ENCODE results near the gene ST6GALNAC3.
"Not testable (repeated sequence)": the region's sequence is repeated elsewhere in the genome, so short reads cannot be mapped to it uniquely, and the experiment has no call there.

The ST6GALNAC3 gene

GRCh38 chr1:76202670-76203069 lies 128.1 kb downstream of the ST6GALNAC3 start:
- no peak for DNase-seq

DNA sequence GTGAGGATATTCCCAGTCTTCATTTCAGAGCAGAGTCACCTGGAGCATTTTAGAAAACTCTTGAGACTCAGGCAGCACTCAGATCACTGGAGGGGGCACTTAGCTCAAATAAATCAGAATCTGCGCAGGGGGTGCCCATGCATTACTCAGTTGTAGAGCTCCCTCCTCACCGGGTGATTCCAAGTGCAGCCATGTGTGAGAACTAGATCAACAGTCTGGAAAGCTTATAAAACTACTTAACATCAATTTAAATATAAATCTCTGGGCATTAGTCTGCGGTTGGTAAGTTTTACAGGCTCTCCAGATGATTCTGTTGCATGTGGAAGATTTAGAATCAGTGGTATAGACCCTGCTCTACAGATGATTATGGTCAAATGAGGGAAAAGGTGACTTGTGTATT lies 128.6 kb downstream of the ST6GALNAC3 start:
- no peak for DNase-seq

GRCh38 chr1:76209238-76209637 lies 134.7 kb downstream of the ST6GALNAC3 start:
- no peak for DNase-seq

DNA sequence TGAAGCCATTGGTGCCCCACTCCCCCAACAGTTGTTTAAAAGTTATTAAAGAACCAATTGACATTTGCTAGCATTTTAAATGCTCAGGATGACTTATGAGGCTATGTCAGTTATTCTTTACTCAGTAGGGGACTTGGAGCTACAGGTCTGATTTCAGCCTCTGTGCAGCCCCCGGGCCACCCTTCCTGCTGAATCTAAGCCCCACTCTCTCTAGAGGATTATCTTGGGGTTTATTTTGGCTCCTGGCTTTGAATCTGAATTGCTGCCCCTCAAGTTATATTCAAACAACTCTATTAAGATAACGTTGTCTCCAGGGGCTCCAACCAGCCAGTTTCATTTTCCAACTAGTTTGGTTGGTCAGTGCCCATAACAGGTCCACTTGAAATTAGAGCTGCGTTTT lies 135.1 kb downstream of the ST6GALNAC3 start:
- no peak for DNase-seq

DNA sequence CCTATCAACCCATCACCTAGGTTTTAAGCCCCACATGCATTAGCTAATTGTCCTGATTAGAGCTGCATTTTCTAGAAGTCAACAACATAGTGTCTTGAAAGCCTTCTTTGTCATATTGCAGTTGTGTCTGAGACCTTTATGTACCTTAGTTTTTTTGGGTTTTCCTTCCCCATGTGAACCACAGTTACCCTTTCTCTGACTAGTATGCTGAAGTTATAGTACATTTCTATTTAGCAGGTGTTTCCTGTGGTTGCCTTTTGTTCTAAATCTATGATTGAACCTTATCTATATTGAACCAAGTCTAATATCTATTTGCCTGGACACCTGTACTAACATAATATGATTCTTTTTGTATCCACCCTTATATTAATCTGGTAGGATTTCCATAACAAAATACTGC lies 135.6 kb downstream of the ST6GALNAC3 start:
- DNase-seq = no peak

DNA sequence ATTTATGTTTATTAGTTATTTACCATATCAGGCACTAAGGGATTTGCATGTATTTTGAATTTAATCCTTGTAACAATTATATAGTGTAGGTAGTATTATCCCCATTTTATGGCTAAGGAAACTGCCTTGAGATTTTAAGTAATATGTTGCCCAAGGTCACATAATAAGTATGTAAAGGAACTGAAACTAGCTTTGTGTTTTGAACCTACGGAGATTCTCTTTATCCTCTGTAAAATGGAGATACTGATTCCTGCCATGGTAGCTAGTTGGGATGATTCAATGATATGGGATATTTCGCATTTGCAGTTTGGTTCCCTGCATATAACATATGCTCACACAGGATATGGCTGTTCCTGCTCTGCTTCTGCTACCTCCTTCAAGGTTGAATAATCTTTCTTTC lies 144.3 kb downstream of the ST6GALNAC3 start:
- DNase-seq = no peak

DNA sequence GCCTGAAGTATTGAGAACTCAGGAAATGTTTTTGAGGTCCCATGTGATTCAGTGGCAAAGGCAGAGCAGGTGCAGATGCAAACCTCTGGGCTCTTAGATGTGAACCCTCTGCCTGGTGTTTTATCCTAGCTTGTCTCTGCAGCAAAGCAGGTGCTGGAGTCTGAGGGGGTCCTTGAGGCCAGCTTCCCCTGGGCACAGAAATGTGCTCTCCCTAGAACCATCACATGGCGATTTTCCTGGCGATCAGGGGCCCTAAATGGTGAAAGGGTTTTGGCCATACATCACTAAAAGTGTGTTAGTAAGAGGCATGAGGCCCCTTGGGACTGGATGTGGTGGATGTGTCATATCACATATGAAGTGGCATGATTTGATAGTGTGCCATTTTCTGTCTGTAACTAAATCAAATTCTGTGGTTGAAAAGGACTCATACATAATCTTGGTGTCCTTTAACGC lies 144.8 kb downstream of the ST6GALNAC3 start:
- DNase-seq = no peak

- DNase-seq = no peak
These were observed 150.2 kb downstream of the ST6GALNAC3 start for GRCh38 chr1:76224752-76225151.

DNA sequence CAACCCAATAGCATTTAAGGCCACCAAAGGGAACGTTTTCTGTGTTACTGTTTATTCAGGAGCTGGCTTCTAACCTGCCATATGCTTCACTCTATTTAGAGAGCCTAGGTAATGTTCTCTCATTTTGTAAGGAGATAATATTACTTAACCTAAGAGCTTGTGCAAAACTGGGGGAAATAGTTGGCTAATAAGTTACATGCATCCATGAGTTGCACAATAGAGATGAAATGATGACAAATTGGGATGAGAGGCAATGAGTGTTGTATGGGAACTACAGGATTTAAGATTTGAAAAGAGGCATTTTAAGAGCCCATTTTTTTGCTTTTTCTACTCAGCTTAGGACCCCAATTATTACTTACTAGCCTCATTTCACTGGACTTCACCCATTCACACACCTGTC lies 151.0 kb downstream of the ST6GALNAC3 start:
- no peak for DNase-seq

DNA sequence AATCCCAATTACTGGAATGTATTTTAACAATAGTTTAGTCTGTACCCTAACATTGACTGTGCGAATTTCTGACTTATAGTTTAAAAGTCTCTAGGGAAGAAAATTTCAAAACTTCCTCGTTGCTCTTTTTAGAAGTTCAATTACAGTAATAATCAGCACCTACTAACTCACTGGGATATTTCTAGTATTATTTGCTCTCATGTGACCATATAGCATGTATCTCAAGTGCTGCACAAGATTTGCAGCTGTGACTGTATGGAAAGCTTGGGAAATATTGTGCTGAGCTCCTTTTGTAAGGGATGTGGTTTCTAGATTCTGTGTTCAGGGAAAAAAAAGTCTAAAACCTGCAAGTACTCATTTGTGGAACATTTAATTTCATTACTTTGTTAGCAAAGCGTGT lies 153.1 kb downstream of the ST6GALNAC3 start:
- DNase-seq = no peak

DNA sequence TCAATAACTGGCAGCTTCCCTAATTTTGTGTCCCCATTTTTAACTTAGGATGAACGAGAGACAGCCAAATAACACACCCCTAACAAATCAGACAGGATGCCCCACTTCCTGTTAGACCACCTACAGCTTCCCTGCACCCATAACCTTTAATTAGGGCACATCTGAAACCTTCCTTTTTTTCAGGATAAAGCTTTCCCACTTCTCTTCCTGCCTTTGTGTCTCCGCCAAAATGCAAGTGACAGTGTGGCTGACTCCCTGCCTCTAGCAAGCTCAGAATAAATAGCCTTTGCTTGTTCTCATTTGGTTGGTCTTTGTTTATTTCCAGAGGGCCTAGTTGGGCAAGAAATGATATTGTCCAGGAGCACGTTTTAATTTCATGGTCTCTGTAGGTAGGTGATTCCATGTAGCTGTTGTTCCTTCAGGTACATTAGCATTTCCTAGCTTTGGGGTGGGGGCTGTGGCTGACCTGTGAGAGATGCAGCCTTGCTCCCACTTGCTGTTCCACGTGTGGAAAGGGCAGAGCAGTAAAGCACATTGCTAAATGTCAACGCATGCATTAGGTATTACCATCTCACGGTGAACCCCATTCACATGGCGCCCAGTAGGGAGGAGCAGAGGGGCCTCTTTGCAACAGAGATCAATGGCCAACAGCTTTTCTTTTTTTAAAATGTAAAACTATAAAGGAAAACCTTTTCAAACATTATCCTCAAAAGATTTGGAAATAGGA lies 154.9 kb downstream of the ST6GALNAC3 start:
- no peak for DNase-seq

DNA sequence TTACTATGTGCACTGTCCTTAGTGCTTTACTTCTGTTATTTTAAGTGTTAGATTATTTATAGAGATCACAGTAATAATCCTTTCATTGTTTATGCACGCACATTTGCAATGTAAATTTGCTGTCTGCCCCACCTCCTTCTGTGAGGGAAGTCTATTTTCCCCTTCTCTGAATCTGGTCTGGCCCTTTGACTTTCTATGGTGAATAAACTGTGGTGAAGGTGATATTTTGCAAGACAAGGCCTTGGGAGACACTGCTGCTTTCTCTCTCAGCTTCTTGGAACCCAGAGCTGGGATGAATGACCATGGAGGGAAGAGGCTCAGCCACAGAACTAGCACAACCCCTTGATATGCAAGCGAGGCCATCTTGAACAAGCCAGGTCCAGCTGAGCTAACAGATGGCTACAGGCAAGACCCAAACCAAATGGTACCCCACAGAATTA lies 156.3 kb downstream of the ST6GALNAC3 start:
- DNase-seq = no peak

DNA sequence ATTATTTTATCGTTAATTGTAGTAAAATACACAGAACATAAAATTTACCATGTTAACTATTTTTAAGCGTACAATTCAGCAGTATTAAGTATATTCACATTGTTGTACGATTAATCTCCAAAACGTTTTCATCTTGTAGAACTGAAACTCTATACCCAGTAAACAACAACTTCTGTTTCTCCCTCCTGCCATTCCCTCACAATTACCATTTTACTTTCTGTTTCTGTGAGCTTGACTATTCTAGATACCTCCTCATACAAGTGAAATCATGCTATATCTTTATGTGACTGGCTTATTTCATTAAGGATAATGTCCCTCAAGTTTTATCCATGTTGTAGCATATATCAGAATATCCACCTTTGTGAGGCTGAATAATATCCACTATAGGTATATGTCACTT lies 156.8 kb downstream of the ST6GALNAC3 start:
- DNase-seq = no peak

DNA sequence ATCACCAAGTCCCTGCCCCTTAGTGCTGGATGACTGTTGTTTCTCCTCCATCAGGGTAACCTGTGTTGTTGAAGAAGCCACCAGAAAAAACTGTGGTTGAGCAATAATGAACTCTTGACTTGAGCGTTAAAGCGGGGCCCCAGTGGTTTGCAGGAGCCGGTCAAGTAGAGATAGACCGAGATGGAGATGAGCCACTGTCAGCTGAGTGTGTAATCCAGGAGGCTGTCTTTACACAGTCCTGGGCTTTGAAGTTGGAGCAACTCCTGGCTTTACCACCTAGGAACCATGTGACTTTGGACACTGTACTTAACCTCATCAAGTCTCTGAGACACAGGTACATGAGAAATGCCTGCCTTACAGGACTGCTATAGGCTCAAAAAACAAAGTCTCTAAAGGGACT lies 158.1 kb downstream of the ST6GALNAC3 start:
- no peak for DNase-seq

- no peak for DNase-seq
These were observed 159.5 kb downstream of the ST6GALNAC3 start for GRCh38 chr1:76234061-76234460.

GRCh38 chr1:76237211-76237610 lies 162.7 kb downstream of the ST6GALNAC3 start:
- DNase-seq = no peak

GRCh38 chr1:76238094-76238628 lies 163.6 kb downstream of the ST6GALNAC3 start:
- no peak for DNase-seq

DNA sequence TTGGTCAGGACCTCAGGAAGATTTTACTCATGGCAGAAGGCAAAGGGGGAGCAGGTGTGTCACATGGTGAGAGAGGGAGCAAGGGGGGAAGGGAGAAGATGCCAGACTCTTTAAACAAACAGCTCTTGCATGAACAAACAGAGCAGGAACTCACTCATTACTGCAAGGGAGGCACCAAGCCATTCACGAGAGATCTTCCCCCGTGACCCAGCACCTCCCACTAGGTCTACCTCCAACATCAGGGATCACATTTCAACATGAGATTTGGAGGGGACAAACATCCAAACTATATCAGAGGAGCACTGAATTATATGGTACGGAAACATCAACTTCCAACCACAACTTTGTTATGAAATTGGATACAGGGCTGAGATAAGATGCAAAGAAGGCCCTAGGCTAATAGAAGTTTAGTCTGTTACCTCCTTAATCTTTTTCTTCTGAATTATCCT lies 164.9 kb downstream of the ST6GALNAC3 start:
- DNase-seq = no peak

DNA sequence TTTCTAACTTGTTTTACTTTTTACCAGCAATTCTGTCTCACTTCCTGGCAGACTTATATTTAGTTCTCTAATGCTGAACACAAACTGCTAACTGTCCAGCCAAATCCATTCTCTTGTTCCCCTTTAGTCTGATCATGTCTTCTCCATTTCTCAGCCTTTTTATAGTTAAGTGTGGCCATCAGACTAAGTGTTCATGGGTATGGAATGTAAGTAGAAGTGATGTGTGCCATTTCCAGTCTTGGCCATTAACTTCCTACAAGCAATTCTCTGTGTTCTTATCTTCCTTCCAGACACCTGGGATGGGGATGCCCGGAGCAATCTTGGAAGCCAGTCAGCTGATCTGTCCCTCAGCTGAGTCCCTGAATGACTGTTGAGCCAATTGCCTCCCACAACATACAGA lies 165.8 kb downstream of the ST6GALNAC3 start:
- no peak for DNase-seq

DNA sequence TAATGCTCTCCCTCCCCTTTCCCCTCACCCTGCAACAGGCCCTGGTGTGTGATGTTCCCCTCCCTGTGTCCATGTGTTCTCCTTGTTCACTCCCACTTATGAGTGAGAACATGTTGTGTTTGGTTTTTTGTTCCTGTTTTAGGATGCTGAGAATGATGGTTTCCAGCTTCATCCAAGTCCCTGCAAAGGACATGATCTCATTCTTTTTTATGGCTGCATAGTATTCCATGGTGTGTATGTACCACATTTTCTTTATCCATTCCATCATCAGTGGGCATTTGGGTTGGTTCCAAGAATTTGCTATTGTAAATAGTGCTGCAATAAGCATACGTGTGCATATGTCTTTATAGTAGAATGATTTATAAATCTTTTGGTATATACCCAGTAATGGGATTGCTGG lies 168.0 kb downstream of the ST6GALNAC3 start:
- not testable (repeated sequence) for DNase-seq

DNA sequence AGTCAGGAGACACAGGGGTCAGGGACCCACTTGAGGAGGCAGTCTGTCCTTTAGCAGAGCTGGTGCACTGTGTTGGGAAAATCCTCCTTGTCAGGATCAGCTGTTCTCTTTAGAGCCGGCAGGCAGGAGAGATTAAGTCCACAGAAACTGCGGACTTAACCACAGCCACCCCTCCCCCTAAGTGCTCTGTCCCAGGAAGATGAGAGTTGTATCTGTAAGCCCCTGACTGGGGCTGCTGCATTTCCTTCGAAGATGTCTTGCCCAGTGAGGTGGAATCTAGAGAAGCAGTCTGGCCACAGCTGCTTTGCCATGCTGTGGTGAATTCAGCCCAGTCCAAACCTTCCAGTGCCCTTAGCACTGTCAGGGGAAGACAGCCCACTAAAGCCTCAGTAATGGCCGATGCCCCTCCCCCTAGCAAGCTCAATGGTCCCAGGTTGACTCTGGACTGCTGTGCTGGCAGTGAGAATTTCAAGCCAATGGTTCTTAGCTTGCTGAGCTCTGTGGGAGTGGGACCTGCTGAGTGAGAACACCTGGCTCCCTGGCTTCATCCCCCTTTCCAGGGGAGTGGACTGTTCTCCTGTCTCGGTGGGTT lies 172.8 kb downstream of the ST6GALNAC3 start:
- no peak for DNase-seq

DNA sequence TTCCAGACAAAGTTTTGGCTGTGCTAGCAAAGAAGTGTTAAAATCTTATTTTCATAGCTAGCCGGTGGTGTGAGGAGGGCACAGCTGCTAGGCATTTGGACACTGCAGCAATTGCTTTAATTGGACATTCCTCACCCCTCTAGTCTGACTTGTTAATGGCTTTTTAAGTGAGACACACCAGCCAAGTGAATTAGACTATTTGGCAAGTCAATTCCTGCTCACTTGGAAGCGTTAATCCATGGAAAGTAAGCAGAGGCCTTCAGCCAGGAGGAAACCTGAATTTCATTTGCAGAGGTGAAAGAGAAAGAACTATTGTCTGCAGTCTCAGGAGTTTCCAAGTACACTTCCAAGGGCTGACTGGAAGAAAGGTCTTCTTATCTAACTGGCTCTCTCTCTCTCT lies 175.7 kb downstream of the ST6GALNAC3 start:
- DNase-seq = no peak

DNA sequence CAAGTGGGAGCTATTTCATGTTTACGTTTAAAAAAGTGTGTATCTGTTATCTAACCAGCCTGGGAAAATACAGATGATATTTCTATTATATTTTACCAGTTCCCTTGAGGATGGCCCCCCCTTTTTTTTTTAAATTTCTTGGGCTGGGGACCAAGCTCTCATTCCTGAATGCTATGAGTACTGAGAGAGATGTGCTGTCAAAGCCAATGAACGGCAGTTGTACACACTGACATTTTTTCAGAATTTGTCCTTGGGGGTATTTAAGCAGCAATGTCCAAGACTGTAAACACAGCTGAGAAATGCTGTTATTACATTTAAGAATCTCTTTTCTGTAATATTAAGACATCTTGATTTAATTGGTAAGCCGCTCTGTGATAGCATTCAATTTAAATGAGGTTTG lies 177.9 kb downstream of the ST6GALNAC3 start:
- DNase-seq = no peak

All from effector CD4-positive, alpha-beta T cell (primary cell).